ENCODE results near the gene BBS7. TPM values are rescaled to one million over a fixed set of nuclear protein-coding genes. Genes with fewer than 3 reads are reported as not detected.

The BBS7 gene
- total and polyA plus RNA-seq, 2 donors (not counting 1 experiment from before 2014, with no cell fraction given): 22.5 to 22.7 TPM

GRCh38 chr4:121885115-121885514, 14.8 kb upstream of the BBS7 start:
- H2AFZ ChIP-seq (ENCODE audit: low read length): no peak overlapping the region
- H3K9ac ChIP-seq (ENCODE audit: insufficient read depth, low read length): no peak overlapping the region
- H3K27ac ChIP-seq (ENCODE audit: insufficient read depth, low read length): no peak overlapping the region
- no peak overlapping the region for H3K4me2 ChIP-seq (ENCODE audit: extremely low read depth, insufficient read depth, low read length)
- no peak overlapping the region for H3K4me3 ChIP-seq (replicated peaks in 1 of 4; ENCODE audit: control extremely low read depth in 1 of 4, insufficient read depth in 1 of 4, low read depth in 3 of 4, low read length in 4 of 4)
- H3K79me2 ChIP-seq (ENCODE audit: control insufficient read depth, insufficient read depth, low read length): no peaks in the 10 kb centered on the region
- H3K9me3 ChIP-seq (ENCODE audit: control insufficient read depth, insufficient read depth, low read depth, low read length): no peaks in the 10 kb centered on the region
- DNase-seq (ENCODE audit: low read depth in 2 of 2): no peak
- no peaks in the 10 kb centered on the region for H3K36me3 ChIP-seq (ENCODE audit: control insufficient read depth, insufficient read depth, low read length)
- no peaks in the 10 kb centered on the region for H3K4me1 ChIP-seq (ENCODE audit: control insufficient read depth, extremely low read depth, insufficient read depth, low read length)
- TF ChIP-seq EZH2 (IDR thresholded peaks at IDR 0.05; ENCODE audit: low read length, missing control alignments) (no peak), CTCF (conservative IDR thresholded peaks at IDR 0.05 in 1 of 2, IDR thresholded peaks at IDR 0.05 in 1 of 2; ENCODE audit: low read depth in 1 of 2, low read length in 2 of 2) (no peak)
- no peaks in the 10 kb centered on the region for H3K27me3 ChIP-seq (ENCODE audit: control insufficient read depth, insufficient read depth, low read length)
- no peaks in the 10 kb centered on the region for H4K20me1 ChIP-seq (ENCODE audit: control insufficient read depth, extremely low read depth, insufficient read depth, low read length)

- H2AFZ ChIP-seq (ENCODE audit: low read length): no peak overlapping the region
- H3K9me3 ChIP-seq (ENCODE audit: control insufficient read depth, insufficient read depth, low read depth, low read length): no peaks in the 10 kb centered on the region
- H3K36me3 ChIP-seq (ENCODE audit: control insufficient read depth, insufficient read depth, low read length): no peaks in the 10 kb centered on the region
- no peak for TF ChIP-seq CTCF (conservative IDR thresholded peaks at IDR 0.05 in 1 of 2, IDR thresholded peaks at IDR 0.05 in 1 of 2; ENCODE audit: low read depth in 1 of 2, low read length in 2 of 2)
- no peak for DNase-seq (ENCODE audit: low read depth in 2 of 2)
- no peaks in the 10 kb centered on the region for H4K20me1 ChIP-seq (ENCODE audit: control insufficient read depth, extremely low read depth, insufficient read depth, low read length)
- H3K4me1 ChIP-seq (ENCODE audit: control insufficient read depth, extremely low read depth, insufficient read depth, low read length): no peaks in the 10 kb centered on the region
- no peaks in the 10 kb centered on the region for H3K27me3 ChIP-seq (ENCODE audit: control insufficient read depth, insufficient read depth, low read length)
- H3K27ac ChIP-seq (ENCODE audit: insufficient read depth, low read length): no peak overlapping the region
- no peak overlapping the region for H3K4me3 ChIP-seq (replicated peaks in 1 of 4; ENCODE audit: control extremely low read depth in 1 of 4, insufficient read depth in 1 of 4, low read depth in 3 of 4, low read length in 4 of 4)
- no peak overlapping the region for H3K4me2 ChIP-seq (ENCODE audit: extremely low read depth, insufficient read depth, low read length)
- no peak overlapping the region for H3K9ac ChIP-seq (ENCODE audit: insufficient read depth, low read length)
- no peaks in the 10 kb centered on the region for H3K79me2 ChIP-seq (ENCODE audit: control insufficient read depth, insufficient read depth, low read length)
These were observed 10.9 kb upstream of the BBS7 start for GRCh38 chr4:121881158-121881557.

- TF ChIP-seq EZH2 (IDR thresholded peaks at IDR 0.05; ENCODE audit: low read length, missing control alignments) (no peak), CTCF (conservative IDR thresholded peaks at IDR 0.05 in 1 of 2, IDR thresholded peaks at IDR 0.05 in 1 of 2; ENCODE audit: low read depth in 1 of 2, low read length in 2 of 2) (no peak)
- no peak overlapping the region for H2AFZ ChIP-seq (ENCODE audit: low read length)
- no peaks in the 10 kb centered on the region for H3K4me1 ChIP-seq (ENCODE audit: control insufficient read depth, extremely low read depth, insufficient read depth, low read length)
- no peak overlapping the region for H3K4me3 ChIP-seq (replicated peaks in 1 of 4; ENCODE audit: control extremely low read depth in 1 of 4, insufficient read depth in 1 of 4, low read depth in 3 of 4, low read length in 4 of 4)
- no peaks in the 10 kb centered on the region for H3K79me2 ChIP-seq (ENCODE audit: control insufficient read depth, insufficient read depth, low read length)
- H3K27ac ChIP-seq (ENCODE audit: insufficient read depth, low read length): no peak overlapping the region
- H3K36me3 ChIP-seq (ENCODE audit: control insufficient read depth, insufficient read depth, low read length): no peaks in the 10 kb centered on the region
- no peaks in the 10 kb centered on the region for H4K20me1 ChIP-seq (ENCODE audit: control insufficient read depth, extremely low read depth, insufficient read depth, low read length)
- H3K4me2 ChIP-seq (ENCODE audit: extremely low read depth, insufficient read depth, low read length): no peak overlapping the region
- no peak for DNase-seq (ENCODE audit: low read depth in 2 of 2)
- H3K27me3 ChIP-seq (ENCODE audit: control insufficient read depth, insufficient read depth, low read length): no peaks in the 10 kb centered on the region
- H3K9me3 ChIP-seq (ENCODE audit: control insufficient read depth, insufficient read depth, low read depth, low read length): no peaks in the 10 kb centered on the region
- no peak overlapping the region for H3K9ac ChIP-seq (ENCODE audit: insufficient read depth, low read length)
These were observed 8.9 kb upstream of the BBS7 start for GRCh38 chr4:121879135-121879534.
